DND-41 (cell line): Measurements from ENCODE around the gene VPS35L.

Experiments
- CTCF ChIP-seq: IDR thresholded peaks from 2 replicates; pipeline ENCODE4 v1.5.1; 2012; ENCODE audit warnings: borderline replicate concordance, low read length, moderate library complexity, mild to moderate bottlenecking; ENCODE audit not compliant: poor library complexity, severe bottlenecking; ENCODE audit errors: extremely low read depth
- EZH2 ChIP-seq: IDR thresholded peaks from 3 replicates; pipeline ENCODE4 v1.6.1; 2012; ENCODE audit warnings: borderline replicate concordance, low read depth, mild to moderate bottlenecking, moderate library complexity, low read length, inconsistent platforms; ENCODE audit not compliant: severe bottlenecking

DNA sequence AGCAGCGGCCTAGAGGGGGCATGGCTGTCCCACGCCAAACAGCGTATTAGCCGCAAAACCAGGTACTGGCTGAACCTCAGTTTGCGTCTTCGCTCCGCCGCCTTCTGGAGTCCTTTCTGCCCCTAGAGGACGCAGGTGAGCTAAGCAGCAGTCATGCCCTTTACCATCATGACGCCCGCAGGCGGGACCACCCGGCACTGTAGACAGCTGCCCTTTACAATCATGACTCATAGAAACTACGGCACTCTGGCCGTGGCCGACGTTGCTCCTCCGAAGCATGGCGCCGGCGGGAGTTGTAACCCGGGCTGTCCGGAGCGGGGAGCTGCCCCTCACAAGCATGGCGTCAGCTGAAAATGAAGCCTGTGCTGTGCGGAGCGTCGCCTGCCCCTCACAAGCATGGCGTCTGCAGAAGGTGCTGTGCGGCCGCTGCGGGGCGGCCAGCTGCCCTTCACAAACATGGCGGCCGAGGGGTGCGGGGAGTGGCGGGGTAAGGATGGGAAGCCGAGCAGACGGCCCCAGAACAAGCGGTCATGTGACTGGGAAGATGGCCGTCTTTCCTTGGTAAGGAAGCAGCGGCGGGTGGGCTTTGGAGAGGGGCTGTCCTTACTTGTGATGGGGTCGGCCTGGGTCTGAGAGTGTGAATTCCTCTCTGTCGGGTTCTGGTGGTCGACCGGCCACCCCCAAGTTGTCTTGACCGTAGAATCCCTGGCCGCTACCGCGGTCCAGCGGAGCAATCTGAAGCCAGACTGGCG, at the start of gene VPS35L:
- TF ChIP-seq CTCF (peak; percentile 85), EZH2 (no peak)
